SJSA1 (cell line): ENCODE measurements around the gene KCNK6. TPM values are rescaled to one million over a fixed set of nuclear protein-coding genes. Genes with fewer than 3 reads are reported as not detected.
A peak's percentile ranks its signal among the peaks of the same experiment; 100 is the strongest.
"Not testable (repeated sequence)": the region's sequence is repeated elsewhere in the genome, so short reads cannot be mapped to it uniquely, and the experiment has no call there.

Experiments
- DNase-seq, 2 experiments: peaks; one replicate each; pipeline ENCODE4 v3.0.0-alpha.2; 2015 to 2020; ENCODE audit warnings: low spot score in 2 of 2, low read depth in 1 of 2
- H3K27ac ChIP-seq: fragments of 250-450 bp; sonication (Bioruptor Pico); 2 replicates; pipeline ENCODE4 v1.5.1; 2020; ENCODE audit warnings: mild to moderate bottlenecking, moderate library complexity
- H3K27me3 ChIP-seq: fragments of 250-450 bp; sonication (Bioruptor Pico); replicated peaks from 2 replicates; pipeline ENCODE4 v1.5.1; 2020; ENCODE audit warnings: mild to moderate bottlenecking, moderate library complexity
- H3K36me3 ChIP-seq: fragments of 250-450 bp; sonication (Bioruptor Pico); 2 replicates; pipeline ENCODE4 v1.5.1; 2020; ENCODE audit warnings: mild to moderate bottlenecking
- H3K4me1 ChIP-seq: fragments of 250-450 bp; sonication (Bioruptor Pico); replicated peaks from 2 replicates; pipeline ENCODE4 v1.6.1; 2021; ENCODE audit warnings: mild to moderate bottlenecking
- H3K4me3 ChIP-seq: fragments of 250-450 bp; sonication (Bioruptor Pico); 2 replicates; pipeline ENCODE4 v1.5.1; 2020; ENCODE audit warnings: mild to moderate bottlenecking
- H3K9me3 ChIP-seq: fragments of 250-450 bp; sonication (Bioruptor Pico); replicated peaks from 2 replicates; pipeline ENCODE4 v1.5.1; 2020; ENCODE audit warnings: mild to moderate bottlenecking
- total RNA-seq: library from RNA; depleted of rRNA; stranded (reverse); fragments of >200 nt; shearing (Covaris generic); gene quantifications from 2 replicates; pipeline ENCODE4 v1.2.3, GENCODE V29; 2014

KCNK6 gene
- total RNA-seq, 1 experiment from 2014 or later = 0.34 TPM

DNA sequence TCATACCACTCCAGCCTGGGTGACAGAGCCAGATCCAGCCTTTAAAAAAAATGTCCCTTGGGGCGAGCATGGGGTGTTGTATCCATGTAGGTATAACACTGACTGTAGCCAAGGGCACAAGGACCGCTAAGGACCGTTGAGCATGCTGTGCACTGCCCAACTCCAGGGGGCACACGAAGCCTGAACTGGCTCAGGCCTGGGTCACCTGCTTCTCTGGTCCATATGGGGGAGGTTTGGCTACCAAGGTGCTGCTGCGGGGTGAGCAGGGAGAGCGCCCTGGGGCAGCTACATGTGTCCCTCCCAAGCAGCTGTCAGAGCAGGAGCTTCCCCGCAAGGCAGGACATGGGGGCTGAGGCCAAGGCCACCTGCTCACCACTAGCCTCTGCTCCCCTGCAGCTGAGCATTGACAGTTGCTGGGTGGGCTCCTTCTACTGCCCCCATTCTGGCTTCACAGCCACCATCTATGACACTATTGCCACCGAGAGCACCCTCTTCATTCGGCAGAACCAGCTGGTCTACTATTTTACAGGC, 32.3 kb downstream of the KCNK6 start:
- no peaks in the 10 kb centered on the region for H3K9me3 ChIP-seq
- peaks cover 17% of the 10 kb centered on the region for H3K27me3 ChIP-seq
- no peak overlapping the region for H3K27ac ChIP-seq
- H3K36me3 ChIP-seq = no peaks in the 10 kb centered on the region
- DNase-seq = no peak
- no peak overlapping the region for H3K4me3 ChIP-seq
- no peaks in the 10 kb centered on the region for H3K4me1 ChIP-seq

DNA sequence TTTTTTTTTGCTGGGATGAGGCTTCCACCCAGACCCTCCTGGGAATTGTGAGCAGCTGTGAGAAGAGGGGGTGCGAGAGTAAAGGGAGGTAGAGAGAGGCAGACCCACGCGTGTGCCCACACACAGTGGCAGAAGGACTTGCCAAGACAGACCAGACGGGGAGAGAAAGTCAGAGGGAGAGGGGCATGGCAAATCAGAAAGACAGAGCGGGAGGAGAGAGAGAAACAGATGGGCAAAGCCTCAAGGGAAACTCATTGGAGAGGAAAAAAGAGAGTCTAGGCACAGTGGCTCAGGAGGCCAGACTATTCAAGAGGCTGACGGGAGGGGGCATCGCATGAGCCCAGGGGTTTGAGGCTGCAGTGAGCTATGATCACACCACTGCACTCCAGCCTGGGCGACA, 33.0 kb downstream of the KCNK6 start:
- Histone ChIP-seq H3K36me3 (no peaks in the 10 kb centered on the region), H3K4me1 (no peaks in the 10 kb centered on the region), H3K27ac (no peak overlapping the region), H3K4me3 (no peak overlapping the region), H3K9me3 (no peaks in the 10 kb centered on the region), H3K27me3 (peaks cover 17% of the 10 kb centered on the region)
- DNase-seq = no peak

- Histone ChIP-seq H3K27me3 (peaks cover 46% of the 10 kb centered on the region), H3K9me3 (no peaks in the 10 kb centered on the region), H3K36me3 (no peaks in the 10 kb centered on the region), H3K4me1 (no peaks in the 10 kb centered on the region; the same call in 1 of the 2 replicates), H3K27ac (no peak overlapping the region), H3K4me3 (no peak overlapping the region)
- DNase-seq = no peak
These were observed 36.4 kb downstream of the KCNK6 start for GRCh38 chr19:38355728-38356725.

DNA sequence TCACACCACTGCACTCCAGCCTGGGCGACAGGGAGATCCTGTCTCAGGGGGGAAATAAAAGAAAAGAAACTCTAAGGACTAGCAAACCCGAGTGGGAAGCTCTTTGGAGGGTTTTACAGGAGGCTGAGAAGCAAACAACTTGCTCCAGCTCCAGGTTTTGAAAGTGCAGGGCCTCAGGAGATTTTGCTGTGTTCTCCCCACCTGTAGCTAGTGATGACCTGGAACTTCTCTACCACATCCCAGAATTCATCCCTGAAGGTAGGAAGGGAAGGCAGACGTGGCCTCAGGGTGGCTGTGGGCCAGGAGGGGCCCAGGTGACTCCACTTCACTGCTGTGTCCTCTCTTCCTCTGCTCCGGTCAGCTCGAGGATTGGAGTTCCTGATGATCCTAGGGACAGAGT, 38.4 kb downstream of the KCNK6 start:
- Histone ChIP-seq H3K27me3 (peaks cover 55% of the 10 kb centered on the region), H3K27ac (no peak overlapping the region), H3K4me3 (no peak overlapping the region), H3K4me1 (peaks cover 12% of the 10 kb centered on the region), H3K36me3 (no peaks in the 10 kb centered on the region), H3K9me3 (no peaks in the 10 kb centered on the region)
- DNase-seq = no peak

DNA sequence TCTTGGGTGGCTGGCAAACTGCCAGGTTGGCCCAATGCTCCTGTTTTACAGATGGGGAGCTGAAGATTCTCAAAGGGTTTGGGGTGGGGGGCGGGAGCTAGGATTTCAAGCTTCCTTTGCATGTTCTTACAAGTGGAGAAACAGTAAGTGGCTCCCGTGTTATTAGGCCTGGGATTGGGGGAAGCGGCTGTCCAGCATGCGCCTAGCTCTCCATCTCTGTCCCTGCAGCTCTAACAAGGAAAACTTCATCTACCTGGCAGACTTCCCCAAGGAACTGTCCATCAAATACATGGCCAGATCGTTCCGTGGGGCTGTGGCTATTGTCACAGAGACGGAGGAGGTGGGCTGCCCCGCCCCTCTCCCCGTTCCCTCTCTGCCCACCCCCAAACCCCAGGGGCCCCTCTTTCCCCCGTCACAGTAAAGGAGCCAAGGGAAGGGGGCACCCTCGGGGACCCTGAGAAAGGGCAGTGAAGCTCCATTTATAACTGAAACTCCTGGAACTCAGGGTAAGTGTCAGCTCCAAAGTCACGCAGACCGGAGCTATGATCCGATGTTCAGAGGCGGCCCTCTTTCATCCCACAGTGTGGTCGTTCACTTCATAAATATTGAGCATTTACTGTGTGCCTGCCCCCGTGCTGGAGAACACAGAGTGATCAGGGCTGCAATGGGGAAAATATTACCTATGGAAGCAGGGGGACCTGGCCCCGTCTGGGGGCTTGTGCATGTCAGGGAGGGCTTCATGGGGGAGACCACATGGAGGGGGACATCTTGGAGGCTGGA, 39.8 kb downstream of the KCNK6 start:
- H3K27me3 ChIP-seq = peaks cover 56% of the 10 kb centered on the region
- H3K4me1 ChIP-seq = peaks cover 12% of the 10 kb centered on the region
- H3K36me3 ChIP-seq = no peaks in the 10 kb centered on the region
- H3K27ac ChIP-seq = no peak overlapping the region
- no peak for DNase-seq
- H3K4me3 ChIP-seq = no peak overlapping the region
- H3K9me3 ChIP-seq = no peaks in the 10 kb centered on the region

- H3K9me3 ChIP-seq = no peaks in the 10 kb centered on the region
- H3K4me1 ChIP-seq = peaks cover 12% of the 10 kb centered on the region
- H3K4me3 ChIP-seq = no peak overlapping the region
- DNase-seq = no peak
- no peak overlapping the region for H3K27ac ChIP-seq
- H3K27me3 ChIP-seq = peaks cover 61% of the 10 kb centered on the region
- no peaks in the 10 kb centered on the region for H3K36me3 ChIP-seq
These were observed 40.7 kb downstream of the KCNK6 start for GRCh38 chr19:38360351-38360750.

DNA sequence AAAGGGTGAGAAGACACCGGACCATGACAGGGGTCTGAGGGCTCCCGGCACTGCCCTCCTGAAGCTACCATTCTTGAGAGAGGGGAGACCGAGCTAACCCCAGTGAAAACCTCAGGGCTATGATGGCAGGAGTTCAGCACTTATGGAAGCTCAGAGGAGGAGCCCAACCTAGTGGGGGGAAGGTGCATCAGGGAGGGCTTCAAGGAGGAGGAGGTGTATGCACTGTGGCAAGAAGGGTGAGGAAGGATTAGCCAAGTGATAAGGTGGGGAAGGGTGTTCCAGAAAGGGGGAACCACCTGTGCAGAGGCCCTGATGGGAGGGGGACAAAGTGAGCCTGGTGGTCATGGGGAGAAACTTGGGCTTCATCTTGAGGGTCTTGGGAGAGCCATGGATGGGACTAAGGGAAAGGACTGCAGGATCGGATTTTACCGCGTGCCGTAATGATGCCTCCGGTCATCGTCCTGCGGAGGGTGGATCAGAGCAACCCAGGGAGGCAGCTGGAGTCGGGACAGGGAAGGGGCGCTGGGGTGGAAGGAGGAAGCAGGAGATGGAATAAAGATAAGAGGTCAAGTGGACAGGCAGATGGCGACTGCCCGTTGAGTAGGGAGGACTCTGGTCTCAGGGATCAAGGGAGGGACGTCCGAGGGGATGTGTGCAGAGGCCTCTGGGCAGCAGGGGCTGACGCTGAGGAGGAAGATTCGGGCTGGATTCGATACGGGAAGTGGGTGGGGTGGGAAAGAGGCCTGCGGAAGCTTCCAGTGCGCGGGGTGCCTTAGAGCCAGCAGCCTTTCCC, 41.4 kb downstream of the KCNK6 start:
- no peaks in the 10 kb centered on the region for H3K9me3 ChIP-seq
- peaks cover 61% of the 10 kb centered on the region for H3K27me3 ChIP-seq
- H3K27ac ChIP-seq = no peak overlapping the region
- H3K4me1 ChIP-seq = peaks cover 12% of the 10 kb centered on the region
- H3K36me3 ChIP-seq = no peaks in the 10 kb centered on the region
- DNase-seq = no peak
- H3K4me3 ChIP-seq = peak overlapping the region; percentile 30

GRCh38 chr19:38361633-38362075, 42.0 kb downstream of the KCNK6 start:
- peaks cover 12% of the 10 kb centered on the region for H3K4me1 ChIP-seq
- peak overlapping the region; percentile 30 for H3K4me3 ChIP-seq
- peaks cover 57% of the 10 kb centered on the region for H3K27me3 ChIP-seq
- no peaks in the 10 kb centered on the region for H3K9me3 ChIP-seq
- no peak overlapping the region for H3K27ac ChIP-seq
- H3K36me3 ChIP-seq = no peaks in the 10 kb centered on the region
- DNase-seq = peak; percentile 37 to 67

- peaks cover 54% of the 10 kb centered on the region for H3K27me3 ChIP-seq
- H3K4me1 ChIP-seq = peaks cover 12% of the 10 kb centered on the region
- no peaks in the 10 kb centered on the region for H3K9me3 ChIP-seq
- H3K36me3 ChIP-seq = no peaks in the 10 kb centered on the region
- no peak overlapping the region for H3K27ac ChIP-seq
- peak overlapping the region; percentile 30 for H3K4me3 ChIP-seq
- peak; percentile 27 to 67 for DNase-seq
These were observed 42.7 kb downstream of the KCNK6 start for GRCh38 chr19:38362076-38362945.

GRCh38 chr19:38362946-38363688, 43.5 kb downstream of the KCNK6 start:
- H3K9me3 ChIP-seq, DNase-seq, H3K36me3 ChIP-seq, H3K27ac ChIP-seq, H3K4me3 ChIP-seq: not testable (repeated sequence)
- H3K27me3 ChIP-seq = peaks cover 53% of the 10 kb centered on the region
- H3K4me1 ChIP-seq = peaks cover 12% of the 10 kb centered on the region

DNA sequence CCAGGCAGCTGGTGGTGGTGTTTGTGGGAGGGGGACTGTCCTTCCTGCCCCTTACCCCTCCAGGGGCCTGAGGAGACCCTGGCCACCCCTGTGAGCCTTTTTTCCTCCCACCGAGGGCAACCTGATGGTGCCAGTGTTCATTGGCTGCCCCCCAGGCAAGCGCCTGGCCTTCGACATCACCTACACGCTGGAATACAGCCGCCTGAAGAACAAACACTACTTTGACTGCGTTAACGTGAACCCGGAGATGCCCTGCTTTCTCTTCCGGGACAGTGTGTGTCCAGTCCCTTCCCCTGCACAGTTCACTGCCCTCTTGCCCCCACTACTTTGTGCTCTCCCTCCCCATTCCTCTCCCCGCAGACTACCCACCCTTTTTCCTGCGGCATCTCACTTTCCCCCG, 47.4 kb downstream of the KCNK6 start:
- DNase-seq = no peak
- peaks cover 4% of the 10 kb centered on the region for H3K4me1 ChIP-seq
- H3K27me3 ChIP-seq = peaks cover 21% of the 10 kb centered on the region; the same call in 1 of the 2 replicates
- H3K36me3 ChIP-seq = no peaks in the 10 kb centered on the region
- H3K27ac ChIP-seq = no peak overlapping the region
- no peak overlapping the region for H3K4me3 ChIP-seq
- H3K9me3 ChIP-seq = no peaks in the 10 kb centered on the region

- Histone ChIP-seq H3K4me3 (no peak overlapping the region), H3K36me3 (no peaks in the 10 kb centered on the region), H3K27ac (no peak overlapping the region), H3K27me3 (peaks cover 17% of the 10 kb centered on the region; the same call in 1 of the 2 replicates), H3K4me1 (no peaks in the 10 kb centered on the region), H3K9me3 (no peaks in the 10 kb centered on the region)
- no peak for DNase-seq
These were observed 49.9 kb downstream of the KCNK6 start for GRCh38 chr19:38369584-38369983.
